ENCODE measurements around the gene BAG5.
A peak's percentile ranks its signal among the peaks of the same experiment; 100 is the strongest.

Gene BAG5

GRCh38 chr14:103539056-103539825 lies 23.2 kb downstream of the BAG5 start:
- Histone ChIP-seq H3K27ac (ENCODE audit: low read length) (peak overlapping the region; percentile 98), H3K9ac (ENCODE audit: low read length in 2 of 2) (peak overlapping the region in 1 of 2 donors; percentile 2), H3K27me3 (ENCODE audit: control insufficient read depth in 1 of 2, insufficient read depth in 2 of 2, low read length in 2 of 2) (no peaks in the 10 kb centered on the region), H3K4me3 (ENCODE audit: low read length in 2 of 2) (no peak overlapping the region), H3K4me1 (ENCODE audit: control insufficient read depth, insufficient read depth, low read length) (peaks cover 93% of the 10 kb centered on the region), H3K9me3 (ENCODE audit: control insufficient read depth in 2 of 2, low read length in 2 of 2) (no peaks in the 10 kb centered on the region), H3K36me3 (ENCODE audit: control insufficient read depth in 2 of 2, insufficient read depth in 2 of 2, low read length in 2 of 2) (no peaks in the 10 kb centered on the region)

DNA sequence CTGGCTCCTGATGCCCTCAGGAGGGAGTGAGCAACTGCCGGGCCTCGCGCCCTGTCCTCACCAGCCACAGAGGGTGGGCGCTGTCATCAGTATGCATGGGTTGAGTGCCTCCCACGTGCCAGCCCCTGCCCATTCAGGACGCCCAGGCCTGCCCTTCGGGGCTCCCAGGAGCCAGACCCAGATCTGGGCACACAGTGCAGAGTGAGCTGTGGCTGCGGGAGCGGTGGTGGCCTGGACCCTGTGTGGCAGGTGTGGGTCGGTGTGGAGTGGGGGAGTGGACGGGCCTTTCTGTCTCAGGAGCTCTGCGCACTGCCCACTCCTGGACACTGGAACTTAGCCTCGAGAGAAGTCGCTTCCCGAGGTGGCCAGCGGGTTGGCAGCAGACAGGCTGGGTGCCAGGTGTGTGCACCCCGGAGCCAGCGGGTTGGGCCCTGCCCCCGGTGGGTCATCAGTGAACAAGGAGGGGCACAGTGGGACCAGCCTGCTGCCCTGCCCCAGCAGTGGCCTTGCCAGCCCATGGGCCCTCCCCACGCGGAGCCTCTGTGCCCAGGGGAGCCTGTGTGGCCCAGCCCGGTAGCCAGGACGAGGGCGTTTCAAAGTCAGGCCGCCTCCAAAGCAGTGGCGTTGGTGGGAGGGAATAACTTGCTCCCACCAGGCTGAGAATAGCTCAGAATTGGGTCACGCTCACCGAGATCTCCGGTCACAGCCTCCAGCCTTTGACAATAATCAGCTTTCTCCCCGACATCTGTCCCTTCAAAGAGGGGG lies 24.0 kb downstream of the BAG5 start:
- Histone ChIP-seq H3K27ac (ENCODE audit: low read length) (peak overlapping the region; percentile 98), H3K36me3 (ENCODE audit: control insufficient read depth in 2 of 2, insufficient read depth in 2 of 2, low read length in 2 of 2) (no peaks in the 10 kb centered on the region), H3K4me1 (ENCODE audit: control insufficient read depth, insufficient read depth, low read length) (peaks cover 93% of the 10 kb centered on the region), H3K4me3 (ENCODE audit: low read length in 2 of 2) (no peak overlapping the region), H3K27me3 (ENCODE audit: control insufficient read depth in 1 of 2, insufficient read depth in 2 of 2, low read length in 2 of 2) (no peaks in the 10 kb centered on the region), H3K9ac (ENCODE audit: low read length in 2 of 2) (peak overlapping the region in 1 of 2 donors; percentile 33), H3K9me3 (ENCODE audit: control insufficient read depth in 2 of 2, low read length in 2 of 2) (no peaks in the 10 kb centered on the region)

DNA sequence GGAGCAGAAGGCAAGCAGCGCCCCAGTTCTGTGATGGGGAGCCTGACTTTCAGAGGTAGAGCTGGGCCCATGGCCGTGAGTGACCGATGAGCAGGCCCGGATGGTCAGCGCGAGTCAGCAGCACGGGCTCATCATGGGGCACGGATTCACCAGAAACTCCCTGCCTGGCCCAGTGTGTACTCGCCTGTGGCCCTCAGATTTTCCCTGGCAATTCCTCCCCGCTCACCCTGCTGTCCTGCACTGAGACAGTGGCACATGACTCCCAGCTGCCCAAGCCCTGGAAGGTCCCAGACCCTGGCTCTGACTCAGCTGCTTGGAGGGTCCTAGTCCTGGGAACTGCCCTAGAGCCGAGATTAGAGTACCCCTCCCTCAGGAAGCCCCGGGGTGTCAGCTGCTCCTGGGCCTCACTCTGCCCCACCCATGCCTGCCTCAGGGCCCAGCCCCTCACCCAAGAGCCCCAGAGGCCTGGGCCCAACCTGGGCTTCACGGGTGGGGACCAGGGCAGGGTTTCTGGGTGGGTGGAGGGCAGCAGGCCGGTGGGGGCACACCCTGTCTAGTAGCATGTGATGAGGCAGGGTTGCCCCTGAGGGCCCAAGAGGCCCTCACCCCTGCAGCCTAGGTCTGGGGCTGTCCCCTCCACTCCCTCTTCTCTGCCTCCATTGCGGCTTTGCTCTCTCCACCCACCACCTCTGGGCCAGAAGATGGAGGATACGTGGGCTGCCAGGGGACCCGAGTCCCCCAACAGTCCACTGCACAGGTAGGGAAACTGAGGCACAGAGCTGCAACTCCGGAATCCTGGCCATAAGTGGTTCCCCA lies 25.1 kb downstream of the BAG5 start:
- H3K4me1 ChIP-seq (ENCODE audit: control insufficient read depth, insufficient read depth, low read length) = peaks cover 93% of the 10 kb centered on the region
- no peaks in the 10 kb centered on the region for H3K9me3 ChIP-seq (ENCODE audit: control insufficient read depth in 2 of 2, low read length in 2 of 2)
- peak overlapping the region; percentile 98 for H3K27ac ChIP-seq (ENCODE audit: low read length)
- H3K9ac ChIP-seq (ENCODE audit: low read length in 2 of 2) = no peak overlapping the region
- H3K4me3 ChIP-seq (ENCODE audit: low read length in 2 of 2) = no peak overlapping the region
- H3K36me3 ChIP-seq (ENCODE audit: control insufficient read depth in 2 of 2, insufficient read depth in 2 of 2, low read length in 2 of 2) = no peaks in the 10 kb centered on the region
- H3K27me3 ChIP-seq (ENCODE audit: control insufficient read depth in 1 of 2, insufficient read depth in 2 of 2, low read length in 2 of 2) = no peaks in the 10 kb centered on the region

- no peak overlapping the region for H3K4me3 ChIP-seq (ENCODE audit: low read length in 2 of 2)
- no peaks in the 10 kb centered on the region for H3K9me3 ChIP-seq (ENCODE audit: control insufficient read depth in 2 of 2, low read length in 2 of 2)
- no peaks in the 10 kb centered on the region for H3K36me3 ChIP-seq (ENCODE audit: control insufficient read depth in 2 of 2, insufficient read depth in 2 of 2, low read length in 2 of 2)
- H3K9ac ChIP-seq (ENCODE audit: low read length in 2 of 2) = no peak overlapping the region
- peak overlapping the region; percentile 98 for H3K27ac ChIP-seq (ENCODE audit: low read length)
- peaks cover 93% of the 10 kb centered on the region for H3K4me1 ChIP-seq (ENCODE audit: control insufficient read depth, insufficient read depth, low read length)
- no peaks in the 10 kb centered on the region for H3K27me3 ChIP-seq (ENCODE audit: control insufficient read depth in 1 of 2, insufficient read depth in 2 of 2, low read length in 2 of 2)
Measured at GRCh38 chr14:103536693-103537092, 25.8 kb downstream of the BAG5 start.

DNA sequence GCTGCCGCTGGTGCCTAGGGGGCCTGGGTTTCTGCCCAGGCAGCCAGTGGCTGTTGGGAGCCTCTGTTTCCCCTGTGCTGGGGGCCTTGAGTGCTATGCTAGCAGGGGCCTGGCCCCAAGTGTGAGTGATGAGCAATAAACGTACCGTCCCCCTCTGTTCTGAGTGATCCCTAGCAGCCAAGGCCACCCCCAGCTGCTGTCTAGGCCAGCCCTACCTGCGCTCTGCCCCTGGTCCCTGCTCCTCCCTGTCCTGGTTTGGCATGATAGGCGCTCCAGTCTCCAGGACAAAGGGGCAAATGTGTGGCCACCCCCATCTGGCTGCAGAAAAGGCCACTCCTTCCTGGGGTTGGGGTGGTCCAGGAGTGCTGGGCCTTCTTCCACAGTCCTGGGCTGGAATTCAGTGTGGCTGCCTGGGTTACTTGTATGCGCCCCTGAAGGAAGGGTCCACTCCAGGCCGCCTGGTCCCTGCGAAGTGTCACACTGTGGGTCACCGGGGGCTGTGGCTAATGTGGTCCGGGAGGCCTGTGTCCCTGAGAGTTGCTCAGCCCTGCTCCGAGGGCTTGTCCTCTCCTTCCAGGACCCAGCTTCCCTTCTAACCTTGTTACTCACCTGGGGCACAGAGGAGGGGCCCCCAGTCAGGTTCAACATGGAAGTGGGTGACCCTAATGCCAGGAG lies 26.4 kb downstream of the BAG5 start:
- H3K27me3 ChIP-seq (ENCODE audit: control insufficient read depth in 1 of 2, insufficient read depth in 2 of 2, low read length in 2 of 2) = no peaks in the 10 kb centered on the region
- peak overlapping the region in 1 of 2 donors; percentile 44 for H3K4me3 ChIP-seq (ENCODE audit: low read length in 2 of 2)
- peaks cover 93% of the 10 kb centered on the region for H3K4me1 ChIP-seq (ENCODE audit: control insufficient read depth, insufficient read depth, low read length)
- H3K27ac ChIP-seq (ENCODE audit: low read length) = peak overlapping the region; percentile 98
- peak overlapping the region in 1 of 2 donors; percentile 84 for H3K9ac ChIP-seq (ENCODE audit: low read length in 2 of 2)
- H3K36me3 ChIP-seq (ENCODE audit: control insufficient read depth in 2 of 2, insufficient read depth in 2 of 2, low read length in 2 of 2) = peaks cover 2% of the 10 kb centered on the region in 2 donors
- no peaks in the 10 kb centered on the region for H3K9me3 ChIP-seq (ENCODE audit: control insufficient read depth in 2 of 2, low read length in 2 of 2)

GRCh38 chr14:103535081-103535890 lies 27.2 kb downstream of the BAG5 start:
- H3K9me3 ChIP-seq (ENCODE audit: control insufficient read depth in 2 of 2, low read length in 2 of 2) = no peaks in the 10 kb centered on the region
- peak overlapping the region; percentile 98 for H3K27ac ChIP-seq (ENCODE audit: low read length)
- H3K9ac ChIP-seq (ENCODE audit: low read length in 2 of 2) = peak overlapping the region; percentile 50 to 84
- H3K36me3 ChIP-seq (ENCODE audit: control insufficient read depth in 2 of 2, insufficient read depth in 2 of 2, low read length in 2 of 2) = peaks cover 5% of the 10 kb centered on the region in 2 donors
- H3K4me3 ChIP-seq (ENCODE audit: low read length in 2 of 2) = peak overlapping the region in 1 of 2 donors; percentile 44
- H3K27me3 ChIP-seq (ENCODE audit: control insufficient read depth in 1 of 2, insufficient read depth in 2 of 2, low read length in 2 of 2) = no peaks in the 10 kb centered on the region
- H3K4me1 ChIP-seq (ENCODE audit: control insufficient read depth, insufficient read depth, low read length) = peaks cover 93% of the 10 kb centered on the region

- peak overlapping the region in 1 of 2 donors; percentile 44 for H3K4me3 ChIP-seq (ENCODE audit: low read length in 2 of 2)
- peaks cover 95% of the 10 kb centered on the region for H3K4me1 ChIP-seq (ENCODE audit: control insufficient read depth, insufficient read depth, low read length)
- no peaks in the 10 kb centered on the region for H3K9me3 ChIP-seq (ENCODE audit: control insufficient read depth in 2 of 2, low read length in 2 of 2)
- H3K27ac ChIP-seq (ENCODE audit: low read length) = peak overlapping the region; percentile 98
- H3K36me3 ChIP-seq (ENCODE audit: control insufficient read depth in 2 of 2, insufficient read depth in 2 of 2, low read length in 2 of 2) = peaks cover 5 to 7% of the 10 kb centered on the region in 2 donors
- peak overlapping the region; percentile 50 to 84 for H3K9ac ChIP-seq (ENCODE audit: low read length in 2 of 2)
- no peaks in the 10 kb centered on the region for H3K27me3 ChIP-seq (ENCODE audit: control insufficient read depth in 1 of 2, insufficient read depth in 2 of 2, low read length in 2 of 2)
Measured at GRCh38 chr14:103534576-103535061, 27.8 kb downstream of the BAG5 start.

DNA sequence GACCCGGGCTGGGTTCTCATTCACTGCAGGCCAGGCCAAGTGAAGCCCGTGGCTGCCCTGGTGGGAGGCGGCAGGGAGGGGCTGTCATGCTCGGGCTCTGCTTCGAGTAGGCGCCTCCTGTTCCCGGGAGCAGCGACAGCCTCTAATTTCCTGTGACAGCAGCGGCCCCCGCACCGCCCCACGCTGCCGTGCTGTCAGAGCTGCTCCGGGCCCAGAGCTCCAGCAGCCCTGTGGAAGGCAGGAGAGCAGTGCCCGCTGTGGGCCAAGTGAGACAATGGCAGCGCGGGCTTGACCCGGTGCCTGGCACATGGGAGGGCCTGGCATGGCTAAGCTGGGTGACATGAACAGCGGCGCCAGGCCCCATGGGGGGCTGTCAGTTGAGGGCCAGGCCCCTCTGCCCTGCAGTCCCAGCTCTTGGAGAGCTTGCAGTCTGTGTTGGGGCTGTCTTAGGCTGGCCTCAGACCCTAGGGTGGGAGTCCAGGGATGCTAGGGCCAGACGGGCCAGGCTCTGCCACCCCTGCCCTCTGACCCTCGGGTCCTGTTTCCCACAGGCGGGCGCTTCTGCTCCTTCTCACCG lies 28.4 kb downstream of the BAG5 start:
- peak overlapping the region; percentile 50 to 84 for H3K9ac ChIP-seq (ENCODE audit: low read length in 2 of 2)
- peaks cover 5 to 7% of the 10 kb centered on the region in 2 donors for H3K36me3 ChIP-seq (ENCODE audit: control insufficient read depth in 2 of 2, insufficient read depth in 2 of 2, low read length in 2 of 2)
- peaks cover 95% of the 10 kb centered on the region for H3K4me1 ChIP-seq (ENCODE audit: control insufficient read depth, insufficient read depth, low read length)
- peak overlapping the region; percentile 98 for H3K27ac ChIP-seq (ENCODE audit: low read length)
- H3K9me3 ChIP-seq (ENCODE audit: control insufficient read depth in 2 of 2, low read length in 2 of 2) = no peaks in the 10 kb centered on the region
- H3K27me3 ChIP-seq (ENCODE audit: control insufficient read depth in 1 of 2, insufficient read depth in 2 of 2, low read length in 2 of 2) = no peaks in the 10 kb centered on the region
- H3K4me3 ChIP-seq (ENCODE audit: low read length in 2 of 2) = peak overlapping the region in 1 of 2 donors; percentile 67
